H1 (cell line): ENCODE measurements around the gene GABRG3. TPM values are rescaled to one million over a fixed set of nuclear protein-coding genes. Genes with fewer than 3 reads are reported as not detected.

Experiments used
- E2F6 ChIP-seq: IDR thresholded peaks from 2 replicates; pipeline ENCODE4 v1.6.1; 2012; ENCODE audit warnings: inconsistent platforms
- KDM5A ChIP-seq: fragments of 200-600 bp; IDR thresholded peaks from 2 replicates; pipeline ENCODE4 v1.7.1; 2012; ENCODE audit warnings: mild to moderate bottlenecking, low read length, inconsistent platforms, mixed read lengths
- SP2 ChIP-seq: IDR thresholded peaks from 2 replicates; pipeline ENCODE4 v1.6.1; 2012; ENCODE audit warnings: mild to moderate bottlenecking, low read length, inconsistent platforms
- polyA plus RNA-seq, 7 experiments: library from polyadenylated mRNA; depleted of rRNA in 3 of 7; stranded (reverse) in 5 of 7; unstranded in 2 of 7; fragments of >200 nt in 5 of 7; fragments of 200-250 nt in 2 of 7; gene quantifications; 1 replicate in 5 of 7; 2 replicates in 1 of 7; 4 replicates in 1 of 7; pipeline versions ENCODE4 v1.2.1 to v1.2.3, GENCODE V29; 2011 to 2013; ENCODE audit warnings: missing spikeins in 2 of 7, mixed read lengths in 2 of 7
- total RNA-seq: library from RNA; stranded (reverse); fragmentation: NEBNext Ultra II Directional; extraction: Animal tissue kit (Norgen Biotek cat#: 25700); gene quantifications from 2 replicates; pipeline ENCODE4 v1.2.1, GENCODE V29; 2021

The GABRG3 gene
- total and polyA plus RNA-seq, 2 of the 8 experiments (the other 6 are each of a cell fraction or from before 2014, with no cell fraction given): 0.17 to 0.80 TPM

GRCh38 chr15:27249760-27250109 lies 278.8 kb downstream of the GABRG3 start (continued):
- TF ChIP-seq E2F6 (no peak), KDM5A (no peak), SP2 (no peak)
